ENCODE measurements around the gene OMG. TPM values are rescaled to one million over a fixed set of nuclear protein-coding genes. Genes with fewer than 3 reads are reported as not detected.

OMG gene
- total RNA-seq, result 0.49 TPM in 1 of 2 replicates, not detected in the other

GRCh38 chr17:31297090-31297489 is at the start of gene OMG:
OMG (minus strand) TSS chr17:31297239; CDS start chr17:31296331, 908 bp downstream.

GRCh38 chr17:31321481-31321880 is 24.4 kb upstream of the OMG start, which contains the start of gene EVI2A:
EVI2A (minus strand) TSS chr17:31321622; CDS start chr17:31319013, 2,609 bp downstream.

GRCh38 chr17:31313982-31314781 is 17.1 kb upstream of the OMG start, which contains the start of gene EVI2B:
EVI2B (minus strand) TSS chr17:31314054; CDS start chr17:31305609, 8,445 bp downstream.

Other genes starting within 250 kb of the OMG start
- gene NF1, start 202.3 kb downstream of the OMG start, total RNA-seq, result 57.0 and 78.4 TPM in 2 replicates
- gene EVI2B, start 16.8 kb upstream of the OMG start, total RNA-seq, result 0.32 and 1.5 TPM in 2 replicates
- 6.7 and 10.8 TPM in 2 replicates for gene EVI2A, start 24.4 kb upstream of the OMG start, total RNA-seq
- 0.49 and 1.3 TPM in 2 replicates for gene RAB11FIP4, start 94.4 kb upstream of the OMG start, total RNA-seq